Sigmoid colon (tissue), 4 donors: ENCODE data around the gene BRME1.

Experiments used
- CTCF ChIP-seq, 4 experiments: fragments of 450-650 bp in 3 of 4; fragments of 200-600 bp in 1 of 4; IDR thresholded peaks; one replicate each; pipeline ENCODE4 v1.5.1; 2016 to 2019; ENCODE audit warnings: antibody characterized with exemption in 4 of 4, mild to moderate bottlenecking in 3 of 4, moderate library complexity in 2 of 4
- EP300 ChIP-seq, 4 donors: sonication (generic); formaldehyde crosslinking; IDR thresholded peaks; one replicate each; pipeline ENCODE4 v1.6.1; 2017; ENCODE audit warnings: antibody characterized with exemption in 4 of 4
- POLR2A ChIP-seq, 2 donors: fragments of 450-650 bp; IDR thresholded peaks; one replicate each; pipeline ENCODE4 v1.6.1; 2016; ENCODE audit warnings: antibody characterized with exemption in 2 of 2, mild to moderate bottlenecking in 2 of 2, moderate library complexity in 2 of 2
- POLR2AphosphoS5 ChIP-seq, 4 donors: sonication (generic); formaldehyde crosslinking; IDR thresholded peaks; one replicate each; pipeline ENCODE4 v1.6.1; 2017; ENCODE audit warnings: antibody characterized with exemption in 4 of 4

GRCh38 chr19:13869281-13869680 lies 36.6 kb downstream of the BRME1 start:
- TF ChIP-seq CTCF (IDR thresholded peaks at IDR 0.05) (no peak), POLR2A (IDR thresholded peaks at IDR 0.05) (no peak), POLR2AphosphoS5 (IDR thresholded peaks at IDR 0.05) (no peak), EP300 (IDR thresholded peaks at IDR 0.05) (no peak)
